ENCODE data around the gene ERVFRD-1. TPM values are rescaled to one million over a fixed set of nuclear protein-coding genes. Genes with fewer than 3 reads are reported as not detected.

The ERVFRD-1 gene
- total RNA-seq, 4 donors from 2014 or later, result 0.24 to 0.32 TPM; not detected in 2

- no peak for TF ChIP-seq CTCF (IDR thresholded peaks at IDR 0.05)
- ATAC-seq (ENCODE audit: low FRiP score) (no peak), DNase-seq (ENCODE audit: low spot score) (no peak)
Observed at GRCh38 chr6:11113038-11113437, 1.5 kb upstream of the ERVFRD-1 start.

DNA sequence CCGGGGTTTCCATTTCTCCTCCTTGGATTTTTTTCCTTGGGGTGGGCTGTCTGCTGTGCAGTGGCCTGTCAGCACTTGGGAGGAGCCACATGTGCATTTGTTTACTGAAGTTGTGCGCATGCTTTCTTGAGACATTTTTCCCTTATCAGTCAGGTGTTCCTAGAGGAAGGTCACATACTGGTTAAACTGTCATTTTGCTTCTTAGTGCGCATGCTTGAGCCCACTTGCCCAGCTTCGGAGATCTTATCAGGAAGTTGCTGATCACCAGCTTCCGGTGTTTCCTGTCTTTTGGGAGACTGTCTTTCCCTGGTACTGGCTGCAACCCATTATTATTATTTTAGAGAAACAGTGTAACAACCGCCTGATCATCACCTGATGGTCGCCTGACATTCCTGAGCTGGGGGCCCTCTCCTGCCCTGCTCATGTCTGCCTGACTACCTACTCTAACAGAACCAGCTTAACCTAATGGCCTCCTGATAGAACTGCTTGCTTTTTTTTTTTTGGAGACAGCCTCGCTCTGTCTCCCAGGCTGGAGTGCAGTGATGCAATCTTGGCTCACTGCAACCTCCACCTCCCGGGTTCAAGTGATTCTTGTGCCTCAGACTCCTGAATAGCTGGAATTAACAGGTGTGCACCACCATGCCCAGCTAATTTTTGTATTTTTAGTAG, 378 bp upstream of the ERVFRD-1 start:
- DNase-seq (ENCODE audit: low spot score) (no peak), ATAC-seq (ENCODE audit: low FRiP score) (no peak)
- TF ChIP-seq CTCF (IDR thresholded peaks at IDR 0.05), result no peak

DNA sequence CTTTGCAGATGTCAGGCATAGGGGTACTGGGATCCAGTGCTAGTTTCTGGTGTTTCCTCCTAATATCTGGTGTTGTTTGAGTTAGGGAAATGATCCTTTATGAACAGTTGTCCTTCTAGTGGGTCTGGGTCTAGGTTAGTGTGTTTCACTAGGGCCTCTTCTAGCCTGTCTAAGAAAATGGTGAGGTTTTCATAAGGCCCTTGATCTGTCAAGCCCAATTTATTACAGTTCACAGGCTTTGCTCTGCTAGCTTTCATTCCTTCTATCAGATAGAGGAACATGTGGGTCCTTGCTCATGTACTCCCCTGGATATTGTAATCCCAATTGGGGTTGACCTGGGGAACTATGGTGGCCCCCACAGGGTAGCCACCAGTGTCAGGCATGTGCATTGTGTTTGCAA, 2.8 kb downstream of the ERVFRD-1 start:
- no peak for TF ChIP-seq CTCF (IDR thresholded peaks at IDR 0.05)
- DNase-seq (ENCODE audit: low spot score), result no peak
- no peak for ATAC-seq (ENCODE audit: low FRiP score)

DNA sequence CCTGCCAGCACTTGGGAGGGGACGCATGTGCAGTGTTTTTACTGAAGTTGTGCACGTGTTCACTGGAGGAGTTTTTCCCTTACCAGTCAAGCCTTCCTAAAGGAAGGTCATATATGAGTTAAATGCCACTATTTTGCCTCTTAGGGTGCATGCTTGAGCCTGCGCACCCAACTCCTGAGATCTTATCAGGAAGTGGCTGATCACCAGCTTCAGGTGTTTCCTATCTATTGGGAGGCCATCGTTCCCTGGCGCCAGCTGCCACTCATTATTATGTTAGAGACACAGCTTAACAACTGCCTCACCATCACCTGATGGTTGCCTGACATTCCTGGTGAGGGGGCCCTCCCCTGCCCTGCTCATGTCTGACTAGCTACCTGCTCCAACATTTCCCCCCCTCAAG, 8.5 kb downstream of the ERVFRD-1 start:
- DNase-seq (ENCODE audit: low spot score), result no peak
- ATAC-seq (ENCODE audit: low FRiP score), result no peak
- no peak for TF ChIP-seq CTCF (IDR thresholded peaks at IDR 0.05)

- no peak for ATAC-seq (ENCODE audit: low FRiP score)
Observed at GRCh38 chr6:11101417-11101816, 10.1 kb downstream of the ERVFRD-1 start.

DNA sequence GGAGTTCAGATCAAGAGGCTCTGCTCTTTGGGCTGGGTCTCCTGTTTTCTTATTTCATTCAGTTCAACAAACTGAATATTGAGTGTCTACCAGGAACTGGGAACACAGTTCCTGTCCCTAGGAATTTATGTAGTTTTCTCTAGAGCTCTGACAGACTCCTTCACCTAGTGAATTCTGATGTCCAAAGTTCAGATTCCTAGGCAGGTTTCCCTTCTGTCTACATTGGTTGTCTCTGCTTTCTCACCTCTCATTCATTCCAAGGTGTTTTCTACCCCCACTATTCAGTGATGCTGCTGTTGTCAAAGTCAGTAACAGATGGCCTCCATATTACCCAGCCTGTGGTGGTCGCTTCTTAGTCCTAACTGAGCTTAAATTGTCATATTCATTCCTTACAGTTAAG, 13.5 kb downstream of the ERVFRD-1 start:
- DNase-seq (ENCODE audit: low spot score) (no peak), ATAC-seq (ENCODE audit: low FRiP score) (no peak)
- TF ChIP-seq CTCF (IDR thresholded peaks at IDR 0.05), result no peak

More at GRCh38 chr6:11101417-11101816, 10.1 kb downstream of the ERVFRD-1 start:
- no peak for DNase-seq (ENCODE audit: low spot score)
- TF ChIP-seq CTCF (IDR thresholded peaks at IDR 0.05), result no peak

GRCh38 chr6:11097476-11097875, 14.0 kb downstream of the ERVFRD-1 start:
- DNase-seq (ENCODE audit: low spot score), result no peak
- TF ChIP-seq CTCF (IDR thresholded peaks at IDR 0.05), result no peak
- no peak for ATAC-seq (ENCODE audit: low FRiP score)
